ENCODE results near the gene DCXR. TPM values are rescaled to one million over a fixed set of nuclear protein-coding genes. Genes with fewer than 3 reads are reported as not detected.

DCXR gene
- total and polyA plus RNA-seq, 2 of the 13 experiments (the other 11 are each of a cell fraction or from before 2014, with no cell fraction given) = 287 to 311 TPM

GRCh38 chr17:82000803-82001570 lies 36.5 kb downstream of the DCXR start (continued):
- TF ChIP-seq FUBP1 (CRISPR knock-in tag; IDR thresholded peaks at IDR 0.05; ENCODE audit: borderline replicate concordance) (no peak; the same call in 1 of the 2 replicates), ZNF251 (CRISPR knock-in tag; IDR thresholded peaks at IDR 0.05) (no peak), ZNF235 (CRISPR knock-in tag; IDR thresholded peaks at IDR 0.05; ENCODE audit: borderline replicate concordance) (no peak), ZNF703 (CRISPR knock-in tag; IDR thresholded peaks at IDR 0.05; ENCODE audit: borderline replicate concordance) (no peak), ZNF850 (CRISPR knock-in tag; conservative IDR thresholded peaks at IDR 0.05) (no peak), TRIM24 (CRISPR knock-in tag; IDR thresholded peaks at IDR 0.05) (no peak), AHDC1 (CRISPR knock-in tag; IDR thresholded peaks at IDR 0.05; ENCODE audit: borderline replicate concordance) (peak; percentile 41; the same call in 1 of the 2 replicates), MZF1 (CRISPR knock-in tag; IDR thresholded peaks at IDR 0.05; ENCODE audit: borderline replicate concordance) (no peak), SRSF4 (IDR thresholded peaks at IDR 0.05; ENCODE audit: low read depth, low read length, poor library complexity, severe bottlenecking) (peak; percentile 95), YY1 (IDR thresholded peaks at IDR 0.05; ENCODE audit: insufficient read depth, insufficient replicate concordance, low read depth, low read length) (peak; percentile 83), ARID5B (CRISPR knock-in tag; IDR thresholded peaks at IDR 0.05) (peak; percentile 96), PBX2 (CRISPR knock-in tag; IDR thresholded peaks at IDR 0.05) (no peak)
